Measurements from ENCODE around the gene PLCB4.

Gene PLCB4

GRCh38 chr20:9236458-9236857 is 167.6 kb downstream of the PLCB4 start:
- H3K9me3 Mint-ChIP-seq: peaks cover 5% of the 10 kb centered on the region

GRCh38 chr20:9241232-9241692 is 172.4 kb downstream of the PLCB4 start:
- Mint-ChIP-seq H3K27ac (no peak overlapping the region), H3K4me1 (ENCODE audit: low read depth) (no peaks in the 10 kb centered on the region), H3K27me3 (ENCODE audit: low read depth) (no peaks in the 10 kb centered on the region), H3K9me3 (peaks cover 5% of the 10 kb centered on the region), H3K4me3 (no peak overlapping the region), H3K36me3 (ENCODE audit: low read depth) (no peaks in the 10 kb centered on the region)

More at GRCh38 chr20:9236458-9236857, 167.6 kb downstream of the PLCB4 start:
- no peak overlapping the region for H3K4me3 Mint-ChIP-seq
- no peaks in the 10 kb centered on the region for H3K36me3 Mint-ChIP-seq (ENCODE audit: low read depth)
- H3K27me3 Mint-ChIP-seq (ENCODE audit: low read depth): no peaks in the 10 kb centered on the region
- no peaks in the 10 kb centered on the region for H3K4me1 Mint-ChIP-seq (ENCODE audit: low read depth)
- no peak overlapping the region for H3K27ac Mint-ChIP-seq

GRCh38 chr20:9241721-9242427 is 173.0 kb downstream of the PLCB4 start:
- H3K27ac Mint-ChIP-seq: no peak overlapping the region
- H3K4me3 Mint-ChIP-seq: no peak overlapping the region
- peaks cover 5% of the 10 kb centered on the region for H3K9me3 Mint-ChIP-seq
- H3K27me3 Mint-ChIP-seq (ENCODE audit: low read depth): no peaks in the 10 kb centered on the region
- no peaks in the 10 kb centered on the region for H3K4me1 Mint-ChIP-seq (ENCODE audit: low read depth)
- H3K36me3 Mint-ChIP-seq (ENCODE audit: low read depth): no peaks in the 10 kb centered on the region

- Mint-ChIP-seq H3K36me3 (ENCODE audit: low read depth) (no peaks in the 10 kb centered on the region), H3K27ac (no peak overlapping the region), H3K27me3 (ENCODE audit: low read depth) (no peaks in the 10 kb centered on the region), H3K9me3 (peaks cover 5% of the 10 kb centered on the region), H3K4me1 (ENCODE audit: low read depth) (no peaks in the 10 kb centered on the region), H3K4me3 (no peak overlapping the region)
Observed at GRCh38 chr20:9243986-9244385, 175.1 kb downstream of the PLCB4 start.

GRCh38 chr20:9244811-9245210 is 175.9 kb downstream of the PLCB4 start:
- Mint-ChIP-seq H3K27ac (no peak overlapping the region), H3K4me3 (no peak overlapping the region), H3K36me3 (ENCODE audit: low read depth) (no peaks in the 10 kb centered on the region), H3K9me3 (no peaks in the 10 kb centered on the region), H3K4me1 (ENCODE audit: low read depth) (no peaks in the 10 kb centered on the region), H3K27me3 (ENCODE audit: low read depth) (no peaks in the 10 kb centered on the region)

- no peak overlapping the region for H3K27ac Mint-ChIP-seq
- H3K4me3 Mint-ChIP-seq: no peak overlapping the region
- H3K9me3 Mint-ChIP-seq: no peaks in the 10 kb centered on the region
- H3K36me3 Mint-ChIP-seq (ENCODE audit: low read depth): no peaks in the 10 kb centered on the region
- no peaks in the 10 kb centered on the region for H3K27me3 Mint-ChIP-seq (ENCODE audit: low read depth)
- no peaks in the 10 kb centered on the region for H3K4me1 Mint-ChIP-seq (ENCODE audit: low read depth)
Observed at GRCh38 chr20:9246731-9247130, 177.8 kb downstream of the PLCB4 start.

- Mint-ChIP-seq H3K27ac (no peak overlapping the region), H3K4me1 (ENCODE audit: low read depth) (no peaks in the 10 kb centered on the region), H3K27me3 (ENCODE audit: low read depth) (no peaks in the 10 kb centered on the region), H3K9me3 (peaks cover 2% of the 10 kb centered on the region), H3K4me3 (no peak overlapping the region), H3K36me3 (ENCODE audit: low read depth) (no peaks in the 10 kb centered on the region)
Observed at GRCh38 chr20:9250511-9250910, 181.6 kb downstream of the PLCB4 start.

GRCh38 chr20:9253006-9253539 is 184.2 kb downstream of the PLCB4 start:
- Mint-ChIP-seq H3K27me3 (ENCODE audit: low read depth) (no peaks in the 10 kb centered on the region), H3K27ac (no peak overlapping the region), H3K36me3 (ENCODE audit: low read depth) (no peaks in the 10 kb centered on the region), H3K9me3 (peaks cover 2% of the 10 kb centered on the region), H3K4me1 (ENCODE audit: low read depth) (no peaks in the 10 kb centered on the region), H3K4me3 (no peak overlapping the region)

- Mint-ChIP-seq H3K27ac (no peak overlapping the region), H3K27me3 (ENCODE audit: low read depth) (no peaks in the 10 kb centered on the region), H3K4me3 (no peak overlapping the region), H3K4me1 (ENCODE audit: low read depth) (no peaks in the 10 kb centered on the region), H3K9me3 (peaks cover 2% of the 10 kb centered on the region), H3K36me3 (ENCODE audit: low read depth) (no peaks in the 10 kb centered on the region)
Observed at GRCh38 chr20:9255171-9255570, 186.3 kb downstream of the PLCB4 start.

GRCh38 chr20:9256393-9256792 is 187.5 kb downstream of the PLCB4 start:
- Mint-ChIP-seq H3K4me3 (no peak overlapping the region), H3K36me3 (ENCODE audit: low read depth) (no peaks in the 10 kb centered on the region), H3K27ac (no peak overlapping the region), H3K4me1 (ENCODE audit: low read depth) (no peaks in the 10 kb centered on the region), H3K9me3 (peaks cover 2% of the 10 kb centered on the region), H3K27me3 (ENCODE audit: low read depth) (no peaks in the 10 kb centered on the region)

GRCh38 chr20:9258901-9259300 is 190.0 kb downstream of the PLCB4 start:
- Mint-ChIP-seq H3K4me1 (ENCODE audit: low read depth) (no peaks in the 10 kb centered on the region), H3K27ac (no peak overlapping the region), H3K36me3 (ENCODE audit: low read depth) (no peaks in the 10 kb centered on the region), H3K27me3 (ENCODE audit: low read depth) (no peaks in the 10 kb centered on the region), H3K9me3 (peaks cover 2% of the 10 kb centered on the region), H3K4me3 (no peak overlapping the region)

GRCh38 chr20:9260027-9260426 is 191.1 kb downstream of the PLCB4 start:
- Mint-ChIP-seq H3K4me3 (no peak overlapping the region), H3K9me3 (peaks cover 2% of the 10 kb centered on the region), H3K27me3 (ENCODE audit: low read depth) (no peaks in the 10 kb centered on the region), H3K36me3 (ENCODE audit: low read depth) (no peaks in the 10 kb centered on the region), H3K27ac (no peak overlapping the region), H3K4me1 (ENCODE audit: low read depth) (no peaks in the 10 kb centered on the region)

- H3K4me3 Mint-ChIP-seq: no peak overlapping the region
- no peaks in the 10 kb centered on the region for H3K9me3 Mint-ChIP-seq
- no peak overlapping the region for H3K27ac Mint-ChIP-seq
- no peaks in the 10 kb centered on the region for H3K27me3 Mint-ChIP-seq (ENCODE audit: low read depth)
- no peaks in the 10 kb centered on the region for H3K4me1 Mint-ChIP-seq (ENCODE audit: low read depth)
- H3K36me3 Mint-ChIP-seq (ENCODE audit: low read depth): no peaks in the 10 kb centered on the region
Observed at GRCh38 chr20:9261781-9262180, 192.9 kb downstream of the PLCB4 start.

GRCh38 chr20:9262653-9263194 is 193.8 kb downstream of the PLCB4 start:
- H3K4me1 Mint-ChIP-seq (ENCODE audit: low read depth): no peaks in the 10 kb centered on the region

GRCh38 chr20:9269280-9269971 is 200.5 kb downstream of the PLCB4 start:
- H3K36me3 Mint-ChIP-seq (ENCODE audit: low read depth): no peaks in the 10 kb centered on the region
- H3K27ac Mint-ChIP-seq: no peak overlapping the region
- no peak overlapping the region for H3K4me3 Mint-ChIP-seq
- H3K9me3 Mint-ChIP-seq: no peaks in the 10 kb centered on the region
- H3K4me1 Mint-ChIP-seq (ENCODE audit: low read depth): no peaks in the 10 kb centered on the region
- no peaks in the 10 kb centered on the region for H3K27me3 Mint-ChIP-seq (ENCODE audit: low read depth)

More at GRCh38 chr20:9262653-9263194, 193.8 kb downstream of the PLCB4 start:
- Mint-ChIP-seq H3K27ac (no peak overlapping the region), H3K27me3 (ENCODE audit: low read depth) (no peaks in the 10 kb centered on the region), H3K9me3 (no peaks in the 10 kb centered on the region), H3K4me3 (no peak overlapping the region), H3K36me3 (ENCODE audit: low read depth) (no peaks in the 10 kb centered on the region)
